Breast epithelium (tissue), 3 donors: ENCODE measurements around the gene TCN2.
"Not testable (repeated sequence)": the region's sequence is repeated elsewhere in the genome, so short reads cannot be mapped to it uniquely, and the experiment has no call there.

Experiments used
- POLR2AphosphoS5 ChIP-seq, 3 donors: sonication (generic); formaldehyde crosslinking; IDR thresholded peaks; one replicate each; pipeline ENCODE4 v1.6.1; 2017; ENCODE audit warnings: antibody characterized with exemption in 3 of 3
- TF ChIP-seq, protein P1 (sequence below), 3 donors: fragments of 450-650 bp; IDR thresholded peaks; one replicate each; pipeline ENCODE4 v1.5.1; 2016 to 2017; ENCODE audit warnings: antibody characterized with exemption in 3 of 3, mild to moderate bottlenecking in 3 of 3, moderate library complexity in 3 of 3

- TF ChIP-seq, protein P1, sequence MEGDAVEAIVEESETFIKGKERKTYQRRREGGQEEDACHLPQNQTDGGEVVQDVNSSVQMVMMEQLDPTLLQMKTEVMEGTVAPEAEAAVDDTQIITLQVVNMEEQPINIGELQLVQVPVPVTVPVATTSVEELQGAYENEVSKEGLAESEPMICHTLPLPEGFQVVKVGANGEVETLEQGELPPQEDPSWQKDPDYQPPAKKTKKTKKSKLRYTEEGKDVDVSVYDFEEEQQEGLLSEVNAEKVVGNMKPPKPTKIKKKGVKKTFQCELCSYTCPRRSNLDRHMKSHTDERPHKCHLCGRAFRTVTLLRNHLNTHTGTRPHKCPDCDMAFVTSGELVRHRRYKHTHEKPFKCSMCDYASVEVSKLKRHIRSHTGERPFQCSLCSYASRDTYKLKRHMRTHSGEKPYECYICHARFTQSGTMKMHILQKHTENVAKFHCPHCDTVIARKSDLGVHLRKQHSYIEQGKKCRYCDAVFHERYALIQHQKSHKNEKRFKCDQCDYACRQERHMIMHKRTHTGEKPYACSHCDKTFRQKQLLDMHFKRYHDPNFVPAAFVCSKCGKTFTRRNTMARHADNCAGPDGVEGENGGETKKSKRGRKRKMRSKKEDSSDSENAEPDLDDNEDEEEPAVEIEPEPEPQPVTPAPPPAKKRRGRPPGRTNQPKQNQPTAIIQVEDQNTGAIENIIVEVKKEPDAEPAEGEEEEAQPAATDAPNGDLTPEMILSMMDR (IDR thresholded peaks at IDR 0.05) = not testable (repeated sequence)
- not testable (repeated sequence) for TF ChIP-seq POLR2AphosphoS5 (IDR thresholded peaks at IDR 0.05)
These were observed 39.7 kb upstream of the TCN2 start for GRCh38 chr22:30567277-30567676.
